ENCODE results near the gene ZNF205. TPM values are rescaled to one million over a fixed set of nuclear protein-coding genes. Genes with fewer than 3 reads are reported as not detected.
"Not testable (repeated sequence)": the region's sequence is repeated elsewhere in the genome, so short reads cannot be mapped to it uniquely, and the experiment has no call there.

ZNF205 gene
- total RNA-seq, 2 donors from 2014 or later: 9.9 to 10.5 TPM

DNA sequence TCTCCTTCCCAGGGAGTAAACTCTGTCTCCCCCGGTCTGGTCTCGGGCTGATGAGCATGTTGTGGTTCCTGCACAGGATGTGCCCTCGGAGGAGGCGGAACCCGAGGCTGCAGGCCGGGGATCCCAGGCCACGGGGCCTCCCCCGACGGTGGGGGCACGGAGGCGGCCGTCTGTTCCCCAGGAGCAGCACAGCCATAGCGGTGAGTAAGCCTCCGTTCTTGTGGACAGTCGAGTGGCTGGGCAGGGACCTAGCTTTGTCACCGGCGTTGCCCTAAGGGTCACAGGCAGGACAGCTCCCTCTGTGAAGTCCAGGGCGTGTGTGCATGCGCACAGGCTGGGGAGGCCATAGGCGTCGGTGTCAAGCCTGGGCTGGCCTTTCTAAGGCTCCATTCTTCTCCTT lies 26.0 kb downstream of the ZNF205 start:
- Histone ChIP-seq H3K27ac (no peak overlapping the region), H3K9me3 (no peaks in the 10 kb centered on the region), H3K36me3 (no peaks in the 10 kb centered on the region), H3K9ac (ENCODE audit: low read depth in 2 of 2, low read length in 2 of 2) (no peak overlapping the region), H3K27me3 (no peaks in the 10 kb centered on the region), H3K4me1 (peaks cover 4% of the 10 kb centered on the region), H3K4me3 (no peak overlapping the region)
- TF ChIP-seq, protein P1, sequence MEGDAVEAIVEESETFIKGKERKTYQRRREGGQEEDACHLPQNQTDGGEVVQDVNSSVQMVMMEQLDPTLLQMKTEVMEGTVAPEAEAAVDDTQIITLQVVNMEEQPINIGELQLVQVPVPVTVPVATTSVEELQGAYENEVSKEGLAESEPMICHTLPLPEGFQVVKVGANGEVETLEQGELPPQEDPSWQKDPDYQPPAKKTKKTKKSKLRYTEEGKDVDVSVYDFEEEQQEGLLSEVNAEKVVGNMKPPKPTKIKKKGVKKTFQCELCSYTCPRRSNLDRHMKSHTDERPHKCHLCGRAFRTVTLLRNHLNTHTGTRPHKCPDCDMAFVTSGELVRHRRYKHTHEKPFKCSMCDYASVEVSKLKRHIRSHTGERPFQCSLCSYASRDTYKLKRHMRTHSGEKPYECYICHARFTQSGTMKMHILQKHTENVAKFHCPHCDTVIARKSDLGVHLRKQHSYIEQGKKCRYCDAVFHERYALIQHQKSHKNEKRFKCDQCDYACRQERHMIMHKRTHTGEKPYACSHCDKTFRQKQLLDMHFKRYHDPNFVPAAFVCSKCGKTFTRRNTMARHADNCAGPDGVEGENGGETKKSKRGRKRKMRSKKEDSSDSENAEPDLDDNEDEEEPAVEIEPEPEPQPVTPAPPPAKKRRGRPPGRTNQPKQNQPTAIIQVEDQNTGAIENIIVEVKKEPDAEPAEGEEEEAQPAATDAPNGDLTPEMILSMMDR (IDR thresholded peaks at IDR 0.05): no peak
- no peak for DNase-seq
- intact Hi-C loops (cut with DNase I): no loop called here

DNA sequence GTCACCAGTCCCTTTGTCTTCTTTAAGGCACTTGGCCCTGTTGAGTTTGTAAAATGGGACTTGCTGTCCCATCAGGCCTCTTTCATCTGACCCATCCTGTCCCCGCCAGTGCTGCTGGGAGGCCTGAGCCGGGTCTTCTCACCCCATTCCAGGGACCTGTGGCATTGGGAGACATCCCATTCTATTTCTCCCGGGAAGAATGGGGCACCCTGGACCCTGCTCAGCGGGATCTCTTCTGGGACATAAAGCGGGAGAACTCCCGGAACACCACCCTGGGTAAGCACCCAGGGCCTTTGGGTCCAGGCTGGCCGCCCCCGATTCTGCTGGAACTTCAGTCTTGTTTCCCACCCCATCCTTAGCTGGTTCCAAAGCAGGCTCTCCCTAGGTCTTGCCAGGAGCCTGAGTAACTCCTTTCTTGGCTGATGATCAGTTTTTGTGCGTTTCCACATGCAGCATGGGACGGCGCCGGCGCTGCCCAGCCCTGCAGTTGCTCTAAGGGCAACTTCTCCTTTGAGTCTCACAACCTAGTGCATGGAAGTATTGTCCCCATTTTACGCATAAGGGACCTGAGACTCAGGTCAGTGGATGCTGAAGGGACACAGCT lies 26.5 kb downstream of the ZNF205 start:
- Histone ChIP-seq H3K27ac (no peak overlapping the region), H3K4me1 (peaks cover 4% of the 10 kb centered on the region), H3K4me3 (no peak overlapping the region), H3K36me3 (no peaks in the 10 kb centered on the region), H3K9me3 (no peaks in the 10 kb centered on the region), H3K9ac (ENCODE audit: low read depth in 2 of 2, low read length in 2 of 2) (no peak overlapping the region), H3K27me3 (no peaks in the 10 kb centered on the region)
- intact Hi-C loops (cut with DNase I): no loop called here
- DNase-seq: no peak
- TF ChIP-seq, protein P1 (IDR thresholded peaks at IDR 0.05): no peak

DNA sequence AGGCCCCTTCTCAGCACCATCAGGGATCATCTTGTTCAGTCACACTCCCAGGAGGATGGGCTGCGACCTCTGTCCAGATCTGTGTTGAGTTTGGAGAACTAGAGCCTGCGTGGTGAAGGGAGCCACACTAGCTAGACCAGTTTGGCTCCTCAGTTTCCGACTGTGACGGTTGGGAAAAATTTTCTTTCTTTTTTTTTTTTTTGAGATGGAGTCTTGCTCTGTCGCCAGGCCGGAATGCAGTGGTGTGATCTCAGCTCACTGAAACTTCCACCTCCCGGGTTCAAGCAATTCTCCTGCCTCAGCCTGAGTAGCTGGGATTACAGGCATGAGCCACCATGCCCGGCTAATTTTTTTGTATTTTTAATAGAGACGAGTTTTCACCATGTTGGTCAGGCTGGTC lies 27.2 kb downstream of the ZNF205 start:
- intact Hi-C loops (cut with DNase I); H3K27ac ChIP-seq; H3K36me3 ChIP-seq; H3K4me1 ChIP-seq; DNase-seq; H3K4me3 ChIP-seq; H3K9me3 ChIP-seq; H3K27me3 ChIP-seq; H3K9ac ChIP-seq (ENCODE audit: low read depth in 2 of 2, low read length in 2 of 2): not testable (repeated sequence)

DNA sequence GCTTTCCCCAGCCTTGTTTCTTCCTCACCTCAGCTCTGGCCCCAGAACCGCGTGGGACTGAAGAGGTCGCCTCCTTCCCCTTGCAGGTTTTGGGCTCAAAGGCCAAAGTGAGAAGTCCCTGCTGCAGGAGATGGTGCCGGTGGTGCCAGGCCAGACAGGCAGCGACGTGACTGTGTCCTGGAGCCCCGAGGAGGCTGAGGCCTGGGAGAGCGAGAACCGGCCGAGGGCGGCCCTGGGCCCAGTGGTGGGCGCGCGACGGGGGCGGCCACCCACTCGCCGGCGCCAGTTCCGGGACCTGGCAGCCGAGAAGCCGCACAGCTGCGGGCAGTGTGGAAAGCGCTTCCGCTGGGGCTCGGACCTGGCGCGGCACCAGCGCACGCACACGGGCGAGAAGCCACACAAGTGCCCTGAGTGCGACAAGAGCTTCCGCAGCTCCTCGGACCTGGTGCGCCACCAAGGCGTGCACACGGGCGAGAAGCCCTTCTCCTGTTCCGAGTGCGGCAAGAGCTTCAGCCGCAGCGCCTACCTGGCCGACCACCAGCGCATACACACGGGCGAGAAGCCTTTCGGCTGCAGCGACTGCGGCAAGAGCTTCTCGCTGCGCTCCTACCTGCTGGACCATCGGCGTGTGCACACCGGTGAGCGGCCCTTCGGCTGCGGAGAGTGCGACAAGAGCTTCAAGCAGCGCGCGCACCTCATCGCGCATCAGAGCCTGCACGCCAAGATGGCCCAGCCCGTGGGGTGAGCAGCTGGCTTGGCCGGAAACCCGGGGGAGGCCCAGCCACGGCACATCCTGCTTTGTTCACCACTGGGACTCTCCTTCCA lies 28.4 kb downstream of the ZNF205 start:
- intact Hi-C loops (cut with DNase I): no loop called here
- Histone ChIP-seq H3K27ac (no peak overlapping the region), H3K4me1 (peaks cover 2% of the 10 kb centered on the region), H3K36me3 (no peaks in the 10 kb centered on the region), H3K9me3 (no peaks in the 10 kb centered on the region), H3K4me3 (no peak overlapping the region), H3K9ac (ENCODE audit: low read depth in 2 of 2, low read length in 2 of 2) (no peak overlapping the region), H3K27me3 (no peaks in the 10 kb centered on the region)
- TF ChIP-seq, protein P1 (IDR thresholded peaks at IDR 0.05): no peak
- no peak for DNase-seq

DNA sequence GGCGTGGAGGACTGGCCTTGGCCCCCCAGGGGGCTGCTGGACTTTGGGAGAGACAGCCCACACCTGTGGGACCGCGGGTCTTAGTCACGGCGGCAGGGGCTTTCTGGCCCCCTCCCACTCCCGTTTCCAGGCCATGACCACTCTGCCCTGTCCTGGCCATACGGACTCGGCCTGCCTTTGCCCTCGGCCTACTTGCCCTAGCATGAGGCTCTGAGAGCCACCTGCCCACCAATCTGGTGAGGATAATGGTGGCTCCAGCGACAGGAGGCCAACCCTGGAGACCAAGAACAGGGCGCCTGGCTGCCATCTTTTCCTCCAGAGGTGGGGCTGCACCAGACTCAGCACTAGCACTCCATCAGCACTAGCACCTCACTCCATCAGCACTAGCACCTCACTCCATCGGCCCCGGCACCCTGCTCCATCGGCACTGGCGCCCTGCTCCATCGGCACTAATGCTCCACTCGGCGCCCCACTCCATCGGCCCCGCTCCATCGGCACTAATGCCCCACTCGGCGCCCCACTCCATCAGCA lies 29.5 kb downstream of the ZNF205 start:
- no peaks in the 10 kb centered on the region for H3K9me3 ChIP-seq
- H3K9ac ChIP-seq (ENCODE audit: low read depth in 2 of 2, low read length in 2 of 2): no peak overlapping the region
- no peaks in the 10 kb centered on the region for H3K27me3 ChIP-seq
- DNase-seq: no peak
- no peak overlapping the region for H3K27ac ChIP-seq
- no peaks in the 10 kb centered on the region for H3K4me1 ChIP-seq
- H3K4me3 ChIP-seq: no peak overlapping the region
- no peaks in the 10 kb centered on the region for H3K36me3 ChIP-seq
- TF ChIP-seq, protein P1 (IDR thresholded peaks at IDR 0.05): no peak
- intact Hi-C loops (cut with DNase I): no loop called here

DNA sequence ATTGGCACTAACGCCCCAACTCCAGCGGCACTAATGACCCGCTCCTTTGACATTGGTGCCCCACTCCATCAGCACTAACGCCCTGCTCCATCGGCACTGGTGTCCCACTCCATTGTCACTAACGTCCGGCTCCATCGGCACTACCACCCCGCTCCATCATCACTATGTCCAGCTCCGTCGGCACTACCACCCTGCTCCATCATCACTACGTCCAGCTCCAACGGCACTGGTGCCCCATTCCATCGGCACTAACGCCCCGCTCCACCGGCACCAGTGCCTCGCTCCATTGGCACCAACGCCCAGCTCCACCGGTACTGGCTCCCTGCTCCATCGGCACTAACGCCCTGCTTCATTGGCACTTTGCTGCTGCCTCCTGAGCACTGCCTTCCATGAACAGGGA lies 29.9 kb downstream of the ZNF205 start:
- Histone ChIP-seq H3K36me3 (no peaks in the 10 kb centered on the region), H3K9ac (ENCODE audit: low read depth in 2 of 2, low read length in 2 of 2) (no peak overlapping the region), H3K4me3 (no peak overlapping the region), H3K9me3 (no peaks in the 10 kb centered on the region), H3K27ac (no peak overlapping the region), H3K4me1 (no peaks in the 10 kb centered on the region), H3K27me3 (no peaks in the 10 kb centered on the region)
- DNase-seq: no peak
- TF ChIP-seq, protein P1 (IDR thresholded peaks at IDR 0.05): no peak
- intact Hi-C loops (cut with DNase I): no loop called here

Measured in colonic mucosa (tissue), 4 donors.